Rectal smooth muscle tissue (tissue), 1 donor: Measurements from ENCODE around the gene CLEC18A.

Experiments
- H3K27ac ChIP-seq: one replicate; pipeline ENCODE4 v1.7.0; 2013; ENCODE audit warnings: low read depth, low read length, inconsistent platforms
- H3K27me3 ChIP-seq: one replicate; pipeline ENCODE4 v1.7.0; 2013; ENCODE audit warnings: low read length; ENCODE audit not compliant: control insufficient read depth, insufficient read depth
- H3K36me3 ChIP-seq: one replicate; pipeline ENCODE4 v1.7.0; 2013; ENCODE audit warnings: low read length; ENCODE audit not compliant: control insufficient read depth, insufficient read depth
- H3K4me1 ChIP-seq: one replicate; pipeline ENCODE4 v1.7.0; 2013; ENCODE audit warnings: low read length; ENCODE audit not compliant: control insufficient read depth, insufficient read depth
- H3K4me3 ChIP-seq: one replicate; pipeline ENCODE4 v1.7.0; 2013; ENCODE audit warnings: low read length
- H3K9ac ChIP-seq: one replicate; pipeline ENCODE4 v1.7.0; 2013; ENCODE audit warnings: low read length

The CLEC18A gene

GRCh38 chr16:69932691-69933392, 18.3 kb upstream of the CLEC18A start:
- Histone ChIP-seq H3K4me3 (no peak overlapping the region), H3K27ac (no peak overlapping the region), H3K36me3 (peaks cover 47% of the 10 kb centered on the region), H3K9ac (no peak overlapping the region), H3K27me3 (no peaks in the 10 kb centered on the region), H3K4me1 (no peaks in the 10 kb centered on the region)

- H3K9ac ChIP-seq: no peak overlapping the region
- H3K4me1 ChIP-seq: no peaks in the 10 kb centered on the region
- H3K36me3 ChIP-seq: peaks cover 55% of the 10 kb centered on the region
Measured at GRCh38 chr16:69934044-69934443, 17.1 kb upstream of the CLEC18A start.

GRCh38 chr16:69934751-69935150, 16.4 kb upstream of the CLEC18A start:
- Histone ChIP-seq H3K4me3 (no peak overlapping the region), H3K27ac (no peak overlapping the region), H3K27me3 (no peaks in the 10 kb centered on the region), H3K4me1 (no peaks in the 10 kb centered on the region), H3K9ac (no peak overlapping the region), H3K36me3 (peaks cover 56% of the 10 kb centered on the region)

More at GRCh38 chr16:69934044-69934443, 17.1 kb upstream of the CLEC18A start:
- no peak overlapping the region for H3K4me3 ChIP-seq
- H3K27me3 ChIP-seq: no peaks in the 10 kb centered on the region
- no peak overlapping the region for H3K27ac ChIP-seq

- H3K9ac ChIP-seq: no peak overlapping the region
- H3K4me1 ChIP-seq: no peaks in the 10 kb centered on the region
- no peaks in the 10 kb centered on the region for H3K27me3 ChIP-seq
- no peak overlapping the region for H3K27ac ChIP-seq
- H3K36me3 ChIP-seq: peaks cover 54% of the 10 kb centered on the region
- H3K4me3 ChIP-seq: no peak overlapping the region
Measured at GRCh38 chr16:69935278-69935711, 15.8 kb upstream of the CLEC18A start.

GRCh38 chr16:69935740-69936139, 15.4 kb upstream of the CLEC18A start:
- Histone ChIP-seq H3K36me3 (peaks cover 54% of the 10 kb centered on the region), H3K4me3 (no peak overlapping the region), H3K9ac (no peak overlapping the region), H3K4me1 (no peaks in the 10 kb centered on the region), H3K27me3 (no peaks in the 10 kb centered on the region), H3K27ac (no peak overlapping the region)

- no peaks in the 10 kb centered on the region for H3K4me1 ChIP-seq
- peaks cover 54% of the 10 kb centered on the region for H3K36me3 ChIP-seq
- H3K4me3 ChIP-seq: no peak overlapping the region
- no peaks in the 10 kb centered on the region for H3K27me3 ChIP-seq
- H3K9ac ChIP-seq: no peak overlapping the region
- no peak overlapping the region for H3K27ac ChIP-seq
Measured at GRCh38 chr16:69936252-69936651, 14.9 kb upstream of the CLEC18A start.

GRCh38 chr16:69936751-69937211, 14.4 kb upstream of the CLEC18A start:
- no peaks in the 10 kb centered on the region for H3K4me1 ChIP-seq
- no peak overlapping the region for H3K4me3 ChIP-seq
- H3K36me3 ChIP-seq: peaks cover 50% of the 10 kb centered on the region
- H3K27me3 ChIP-seq: no peaks in the 10 kb centered on the region
- no peak overlapping the region for H3K27ac ChIP-seq
- H3K9ac ChIP-seq: no peak overlapping the region

- no peak overlapping the region for H3K4me3 ChIP-seq
- H3K27me3 ChIP-seq: no peaks in the 10 kb centered on the region
- no peak overlapping the region for H3K9ac ChIP-seq
- no peak overlapping the region for H3K27ac ChIP-seq
- peaks cover 46% of the 10 kb centered on the region for H3K36me3 ChIP-seq
- H3K4me1 ChIP-seq: no peaks in the 10 kb centered on the region
Measured at GRCh38 chr16:69937465-69937951, 13.6 kb upstream of the CLEC18A start.

GRCh38 chr16:69938981-69939820, 11.9 kb upstream of the CLEC18A start:
- H3K4me1 ChIP-seq: no peaks in the 10 kb centered on the region
- H3K27me3 ChIP-seq: no peaks in the 10 kb centered on the region
- H3K9ac ChIP-seq: no peak overlapping the region
- H3K4me3 ChIP-seq: no peak overlapping the region
- no peak overlapping the region for H3K27ac ChIP-seq
- H3K36me3 ChIP-seq: peaks cover 30% of the 10 kb centered on the region

GRCh38 chr16:69939821-69940585, 11.1 kb upstream of the CLEC18A start:
- Histone ChIP-seq H3K27me3 (no peaks in the 10 kb centered on the region), H3K27ac (no peak overlapping the region), H3K4me3 (no peak overlapping the region), H3K36me3 (peaks cover 30% of the 10 kb centered on the region), H3K9ac (no peak overlapping the region), H3K4me1 (no peaks in the 10 kb centered on the region)

GRCh38 chr16:69940676-69941075, 10.5 kb upstream of the CLEC18A start:
- no peak overlapping the region for H3K27ac ChIP-seq
- peaks cover 29% of the 10 kb centered on the region for H3K36me3 ChIP-seq
- no peak overlapping the region for H3K9ac ChIP-seq
- H3K4me3 ChIP-seq: no peak overlapping the region
- H3K27me3 ChIP-seq: no peaks in the 10 kb centered on the region
- H3K4me1 ChIP-seq: no peaks in the 10 kb centered on the region
